ENCODE data around the gene DAGLB.

DNA sequence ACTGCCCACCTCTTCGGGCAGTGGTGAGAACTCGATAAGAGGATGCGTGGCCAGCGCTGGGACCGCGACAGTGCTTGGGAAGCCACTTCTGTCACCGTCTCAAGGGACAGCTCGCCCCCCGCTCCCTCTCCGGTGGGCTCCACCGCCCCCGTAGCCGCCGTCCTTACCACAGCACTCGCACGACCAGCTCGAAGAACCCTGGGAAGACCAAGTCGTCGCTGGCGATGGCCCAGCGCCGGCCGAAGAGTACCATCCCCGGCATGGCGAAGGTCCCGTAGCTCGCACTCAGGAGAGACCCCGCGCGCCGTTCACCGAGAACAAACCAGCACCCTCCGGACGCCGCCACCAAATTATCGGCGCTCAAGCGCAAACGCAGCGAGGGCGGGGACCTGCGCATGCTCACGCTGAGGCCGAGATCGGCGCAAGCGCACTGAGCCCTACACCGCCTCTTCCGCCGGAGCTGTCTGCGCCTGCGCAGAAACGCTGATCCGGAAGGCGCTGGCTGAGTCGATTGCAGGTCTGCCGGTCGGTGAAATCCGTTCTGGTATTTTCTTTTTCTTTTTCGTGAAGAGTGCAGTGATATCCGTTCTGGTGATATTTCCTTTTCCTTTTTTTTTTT is at the start of gene DAGLB:
- TF ChIP-seq, protein P1, sequence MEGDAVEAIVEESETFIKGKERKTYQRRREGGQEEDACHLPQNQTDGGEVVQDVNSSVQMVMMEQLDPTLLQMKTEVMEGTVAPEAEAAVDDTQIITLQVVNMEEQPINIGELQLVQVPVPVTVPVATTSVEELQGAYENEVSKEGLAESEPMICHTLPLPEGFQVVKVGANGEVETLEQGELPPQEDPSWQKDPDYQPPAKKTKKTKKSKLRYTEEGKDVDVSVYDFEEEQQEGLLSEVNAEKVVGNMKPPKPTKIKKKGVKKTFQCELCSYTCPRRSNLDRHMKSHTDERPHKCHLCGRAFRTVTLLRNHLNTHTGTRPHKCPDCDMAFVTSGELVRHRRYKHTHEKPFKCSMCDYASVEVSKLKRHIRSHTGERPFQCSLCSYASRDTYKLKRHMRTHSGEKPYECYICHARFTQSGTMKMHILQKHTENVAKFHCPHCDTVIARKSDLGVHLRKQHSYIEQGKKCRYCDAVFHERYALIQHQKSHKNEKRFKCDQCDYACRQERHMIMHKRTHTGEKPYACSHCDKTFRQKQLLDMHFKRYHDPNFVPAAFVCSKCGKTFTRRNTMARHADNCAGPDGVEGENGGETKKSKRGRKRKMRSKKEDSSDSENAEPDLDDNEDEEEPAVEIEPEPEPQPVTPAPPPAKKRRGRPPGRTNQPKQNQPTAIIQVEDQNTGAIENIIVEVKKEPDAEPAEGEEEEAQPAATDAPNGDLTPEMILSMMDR (IDR thresholded peaks at IDR 0.05) = no peak
- TF ChIP-seq POLR2A (IDR thresholded peaks at IDR 0.05) = peak; percentile 73
